Neural cell (in vitro differentiated cells): ENCODE results near the gene NEU2. TPM values are rescaled to one million over a fixed set of nuclear protein-coding genes. Genes with fewer than 3 reads are reported as not detected.
"Not testable (repeated sequence)": the region's sequence is repeated elsewhere in the genome, so short reads cannot be mapped to it uniquely, and the experiment has no call there.

Experiments
- H2AFZ ChIP-seq: fragments of 200-600, 300-800 bp; sonication (generic), shearing (Covaris generic); 2 replicates; pipeline ENCODE4 v1.6.0; 2014; ENCODE audit warnings: low read depth, mild to moderate bottlenecking, antibody characterized with exemption, low read length, moderate library complexity
- H3F3A ChIP-seq: fragments of 200-600 bp; shearing (Covaris generic); 2 replicates; pipeline ENCODE4 v1.6.1; 2016; ENCODE audit warnings: mild to moderate bottlenecking, moderate library complexity, mixed read lengths, antibody characterized with exemption, low read length; ENCODE audit not compliant: insufficient read depth, poor library complexity, severe bottlenecking
- H3K27ac ChIP-seq: fragments of 200-600, 300-800 bp; sonication (generic), shearing (Covaris generic); 2 replicates; pipeline ENCODE4 v1.5.1; 2014; ENCODE audit warnings: mild to moderate bottlenecking, low read length, moderate library complexity
- H3K27me3 ChIP-seq: fragments of 300-800, 200-600 bp; sonication (generic), shearing (Covaris generic); 2 replicates; pipeline ENCODE4 v1.6.0; 2014; ENCODE audit warnings: mild to moderate bottlenecking, low read depth, low read length, moderate library complexity; ENCODE audit not compliant: insufficient read depth
- H3K36me3 ChIP-seq: fragments of 300-800, 200-600 bp; sonication (generic), shearing (Covaris generic); 2 replicates; pipeline ENCODE4 v1.5.1; 2014; ENCODE audit warnings: mild to moderate bottlenecking, antibody characterized with exemption, low read length, moderate library complexity; ENCODE audit not compliant: insufficient read depth
- H3K4me2 ChIP-seq: fragments of 300-800, 200-600 bp; sonication (generic), shearing (Covaris generic); 2 replicates; pipeline ENCODE4 v1.6.0; 2014; ENCODE audit warnings: mild to moderate bottlenecking, low read length
- H3K4me3 ChIP-seq: fragments of 300-800, 200-600 bp; sonication (generic), shearing (Covaris generic); 2 replicates; pipeline ENCODE4 v1.5.1; 2014; ENCODE audit warnings: mild to moderate bottlenecking, low read length, moderate library complexity
- H3K79me2 ChIP-seq: fragments of 200-600 bp; shearing (Covaris generic); replicated peaks from 2 replicates; pipeline ENCODE4 v1.6.0; 2014; ENCODE audit warnings: mild to moderate bottlenecking, low read length, moderate library complexity; ENCODE audit not compliant: insufficient read depth
- H3K9ac ChIP-seq: fragments of 300-800, 200-600 bp; sonication (generic), shearing (Covaris generic); 2 replicates; pipeline ENCODE4 v1.6.1; 2016; ENCODE audit warnings: mild to moderate bottlenecking, low read length, mixed read lengths
- H3K9me2 ChIP-seq: fragments of 200-600 bp; shearing (Covaris generic); 2 replicates; pipeline ENCODE4 v1.6.1; 2016; ENCODE audit warnings: mild to moderate bottlenecking, low read length, mixed read lengths; ENCODE audit not compliant: insufficient read depth
- H3K9me3 ChIP-seq: fragments of 200-600, 300-800 bp; sonication (generic), shearing (Covaris generic); 2 replicates; pipeline ENCODE4 v1.6.1; 2016; ENCODE audit warnings: mild to moderate bottlenecking, mixed run types, low read length, moderate library complexity, mixed read lengths
- H4K20me1 ChIP-seq: fragments of 200-600 bp; shearing (Covaris generic); 2 replicates; pipeline ENCODE4 v1.6.1; 2016; ENCODE audit warnings: mild to moderate bottlenecking, mixed run types; ENCODE audit not compliant: insufficient read depth
- EP300 ChIP-seq: fragments of 450-650 bp; conservative IDR thresholded peaks from 2 replicates; pipeline ENCODE4 v1.6.1; 2014; ENCODE audit warnings: antibody characterized with exemption, mild to moderate bottlenecking, moderate library complexity; ENCODE audit not compliant: poor library complexity, severe bottlenecking
- EZH2 ChIP-seq: fragments of 200-600, 300-800 bp; shearing (Covaris generic), sonication (generic); IDR thresholded peaks from 2 replicates; pipeline ENCODE4 v1.6.1; 2014; ENCODE audit warnings: antibody characterized with exemption, low read length, borderline replicate concordance, mild to moderate bottlenecking; ENCODE audit not compliant: insufficient read depth, poor library complexity, severe bottlenecking
- MXI1 ChIP-seq: fragments of 450-650 bp; conservative IDR thresholded peaks from 2 replicates; pipeline ENCODE4 v1.6.1; 2014; ENCODE audit warnings: antibody characterized with exemption, mild to moderate bottlenecking; ENCODE audit not compliant: poor library complexity, severe bottlenecking
- POLR2AphosphoS5 ChIP-seq: IDR thresholded peaks from 2 replicates; pipeline ENCODE4 v1.6.1; 2012
- RAD21 ChIP-seq: fragments of 450-650 bp; conservative IDR thresholded peaks from 2 replicates; pipeline ENCODE4 v1.6.1; 2014; ENCODE audit warnings: antibody characterized with exemption, mild to moderate bottlenecking, moderate library complexity
- SMC3 ChIP-seq: fragments of 450-650 bp; conservative IDR thresholded peaks from 2 replicates; pipeline ENCODE4 v1.6.1; 2014; ENCODE audit warnings: antibody characterized with exemption, mild to moderate bottlenecking, moderate library complexity; ENCODE audit not compliant: poor library complexity
- TAF1 ChIP-seq: IDR thresholded peaks from 2 replicates; pipeline ENCODE4 v1.6.1; 2012; ENCODE audit warnings: low read depth
- polyA plus RNA-seq: library from polyadenylated mRNA; depleted of rRNA; stranded (reverse); fragments of >200 nt; gene quantifications from 2 replicates; pipeline ENCODE4 v1.2.3, GENCODE V29; 2014
- TF ChIP-seq, protein P1 (sequence below): IDR thresholded peaks from 2 replicates; pipeline ENCODE4 v1.6.1; 2012; ENCODE audit warnings: borderline replicate concordance
- TF ChIP-seq, protein P2 (sequence below): fragments of 450-650 bp; IDR thresholded peaks from 2 replicates; pipeline ENCODE4 v1.5.1; 2014; ENCODE audit warnings: antibody characterized with exemption, mild to moderate bottlenecking, moderate library complexity; ENCODE audit not compliant: poor library complexity, severe bottlenecking

The NEU2 gene
- polyA plus RNA-seq, 1 donor from 2014 or later: not detected

DNA sequence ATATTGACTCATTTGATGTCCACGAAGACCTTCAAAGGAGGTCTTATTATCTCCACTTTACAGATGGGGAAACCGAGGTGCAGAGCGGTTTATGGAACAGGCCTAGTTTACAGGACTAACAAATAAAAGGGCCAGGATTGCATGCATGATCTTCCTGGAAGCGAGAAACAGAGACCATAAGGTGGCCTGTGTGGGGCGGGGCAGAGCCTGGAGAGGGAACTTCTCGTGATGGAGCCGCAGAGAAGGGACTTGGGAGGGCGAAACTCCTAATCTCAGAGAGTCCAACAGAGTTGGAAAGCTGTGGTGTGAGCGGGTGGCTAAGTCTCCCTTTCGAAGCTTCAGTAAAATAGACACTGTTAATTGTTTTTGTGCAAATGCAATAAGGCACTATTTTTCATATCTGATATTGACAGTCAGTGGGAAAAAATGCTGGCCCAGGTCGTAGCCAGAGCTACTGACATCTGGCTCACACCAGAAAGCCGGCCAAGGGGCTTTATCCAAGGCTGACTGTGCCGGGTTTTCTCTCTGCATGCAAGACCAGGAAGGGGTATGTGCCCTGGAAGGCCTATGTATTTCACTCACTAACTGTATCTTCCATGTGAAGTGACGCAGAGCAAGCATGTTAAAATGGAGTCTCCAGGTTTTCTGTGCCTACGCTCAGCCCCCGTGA, 32.2 kb downstream of the NEU2 start:
- Histone ChIP-seq H3K4me2 (no peak overlapping the region), H3K27ac (no peak overlapping the region), H3K27me3 (no peaks in the 10 kb centered on the region), H4K20me1 (no peaks in the 10 kb centered on the region), H3K9me3 (no peaks in the 10 kb centered on the region), H3K9me2 (no peaks in the 10 kb centered on the region), H3K36me3 (no peaks in the 10 kb centered on the region), H3F3A (no peaks in the 10 kb centered on the region), H3K4me3 (no peak overlapping the region), H3K79me2 (no peaks in the 10 kb centered on the region), H3K9ac (no peak overlapping the region), H2AFZ (no peak overlapping the region)
- TF ChIP-seq TAF1: no peak
- no peak for TF ChIP-seq RAD21
- TF ChIP-seq, protein P1, sequence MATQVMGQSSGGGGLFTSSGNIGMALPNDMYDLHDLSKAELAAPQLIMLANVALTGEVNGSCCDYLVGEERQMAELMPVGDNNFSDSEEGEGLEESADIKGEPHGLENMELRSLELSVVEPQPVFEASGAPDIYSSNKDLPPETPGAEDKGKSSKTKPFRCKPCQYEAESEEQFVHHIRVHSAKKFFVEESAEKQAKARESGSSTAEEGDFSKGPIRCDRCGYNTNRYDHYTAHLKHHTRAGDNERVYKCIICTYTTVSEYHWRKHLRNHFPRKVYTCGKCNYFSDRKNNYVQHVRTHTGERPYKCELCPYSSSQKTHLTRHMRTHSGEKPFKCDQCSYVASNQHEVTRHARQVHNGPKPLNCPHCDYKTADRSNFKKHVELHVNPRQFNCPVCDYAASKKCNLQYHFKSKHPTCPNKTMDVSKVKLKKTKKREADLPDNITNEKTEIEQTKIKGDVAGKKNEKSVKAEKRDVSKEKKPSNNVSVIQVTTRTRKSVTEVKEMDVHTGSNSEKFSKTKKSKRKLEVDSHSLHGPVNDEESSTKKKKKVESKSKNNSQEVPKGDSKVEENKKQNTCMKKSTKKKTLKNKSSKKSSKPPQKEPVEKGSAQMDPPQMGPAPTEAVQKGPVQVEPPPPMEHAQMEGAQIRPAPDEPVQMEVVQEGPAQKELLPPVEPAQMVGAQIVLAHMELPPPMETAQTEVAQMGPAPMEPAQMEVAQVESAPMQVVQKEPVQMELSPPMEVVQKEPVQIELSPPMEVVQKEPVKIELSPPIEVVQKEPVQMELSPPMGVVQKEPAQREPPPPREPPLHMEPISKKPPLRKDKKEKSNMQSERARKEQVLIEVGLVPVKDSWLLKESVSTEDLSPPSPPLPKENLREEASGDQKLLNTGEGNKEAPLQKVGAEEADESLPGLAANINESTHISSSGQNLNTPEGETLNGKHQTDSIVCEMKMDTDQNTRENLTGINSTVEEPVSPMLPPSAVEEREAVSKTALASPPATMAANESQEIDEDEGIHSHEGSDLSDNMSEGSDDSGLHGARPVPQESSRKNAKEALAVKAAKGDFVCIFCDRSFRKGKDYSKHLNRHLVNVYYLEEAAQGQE: no peak
- no peak for TF ChIP-seq EZH2
- no peak for TF ChIP-seq MXI1
- no peak for TF ChIP-seq EP300
- no peak for TF ChIP-seq POLR2AphosphoS5
- TF ChIP-seq, protein P2, sequence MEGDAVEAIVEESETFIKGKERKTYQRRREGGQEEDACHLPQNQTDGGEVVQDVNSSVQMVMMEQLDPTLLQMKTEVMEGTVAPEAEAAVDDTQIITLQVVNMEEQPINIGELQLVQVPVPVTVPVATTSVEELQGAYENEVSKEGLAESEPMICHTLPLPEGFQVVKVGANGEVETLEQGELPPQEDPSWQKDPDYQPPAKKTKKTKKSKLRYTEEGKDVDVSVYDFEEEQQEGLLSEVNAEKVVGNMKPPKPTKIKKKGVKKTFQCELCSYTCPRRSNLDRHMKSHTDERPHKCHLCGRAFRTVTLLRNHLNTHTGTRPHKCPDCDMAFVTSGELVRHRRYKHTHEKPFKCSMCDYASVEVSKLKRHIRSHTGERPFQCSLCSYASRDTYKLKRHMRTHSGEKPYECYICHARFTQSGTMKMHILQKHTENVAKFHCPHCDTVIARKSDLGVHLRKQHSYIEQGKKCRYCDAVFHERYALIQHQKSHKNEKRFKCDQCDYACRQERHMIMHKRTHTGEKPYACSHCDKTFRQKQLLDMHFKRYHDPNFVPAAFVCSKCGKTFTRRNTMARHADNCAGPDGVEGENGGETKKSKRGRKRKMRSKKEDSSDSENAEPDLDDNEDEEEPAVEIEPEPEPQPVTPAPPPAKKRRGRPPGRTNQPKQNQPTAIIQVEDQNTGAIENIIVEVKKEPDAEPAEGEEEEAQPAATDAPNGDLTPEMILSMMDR: no peak
- TF ChIP-seq SMC3: no peak

DNA sequence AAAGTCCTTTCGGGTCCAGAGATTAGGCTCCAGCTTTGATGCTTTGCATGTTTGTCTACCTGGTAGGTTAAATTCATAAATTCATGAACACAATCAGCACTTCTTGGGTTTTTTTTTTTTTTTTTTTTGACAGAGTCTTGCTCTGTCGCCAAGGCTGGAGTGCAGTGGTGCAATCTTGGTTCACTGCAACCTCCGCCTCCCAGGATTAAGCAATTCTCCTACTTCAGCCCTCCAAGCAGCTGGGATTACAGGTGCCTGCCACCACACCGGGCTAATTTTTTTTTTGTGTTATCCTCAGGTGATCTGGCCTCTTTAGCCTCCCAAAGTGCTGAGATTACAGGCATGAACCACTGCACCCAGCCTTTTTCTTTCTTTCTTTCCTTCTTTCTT, 32.7 kb downstream of the NEU2 start:
- not testable (repeated sequence) for H3K9ac ChIP-seq, H2AFZ ChIP-seq, H3K27ac ChIP-seq, H3F3A ChIP-seq, H3K4me2 ChIP-seq, H3K79me2 ChIP-seq, H3K9me2 ChIP-seq, H3K36me3 ChIP-seq, H3K9me3 ChIP-seq, H3K27me3 ChIP-seq, H3K4me3 ChIP-seq, H4K20me1 ChIP-seq

DNA sequence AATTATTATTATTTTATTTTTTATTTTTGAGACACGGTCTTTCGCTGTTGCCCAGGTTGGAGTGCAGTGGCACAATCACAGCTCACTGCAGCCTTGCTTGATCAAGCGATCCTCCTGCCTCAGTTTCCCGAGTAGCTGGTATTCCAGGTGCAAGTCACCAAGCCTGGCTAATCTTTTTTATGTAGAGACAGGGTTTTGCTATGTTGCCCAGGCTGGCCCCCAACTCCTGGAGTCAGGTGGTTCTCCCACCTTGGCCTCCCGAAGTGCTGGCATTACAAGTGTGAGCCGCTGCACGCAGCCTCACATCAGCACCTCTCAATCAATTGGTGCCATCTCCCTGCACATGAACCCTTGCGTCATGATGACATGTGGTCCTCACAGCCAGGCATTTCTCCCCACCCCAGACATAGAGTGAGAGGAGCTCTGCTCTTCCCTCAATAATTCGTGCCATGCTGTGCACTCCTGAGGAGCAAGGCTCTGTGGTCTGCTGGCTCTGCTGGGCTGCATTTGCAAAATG, 33.5 kb downstream of the NEU2 start:
- Histone ChIP-seq H3K4me2 (no peak overlapping the region), H4K20me1 (no peaks in the 10 kb centered on the region), H3K27me3 (no peaks in the 10 kb centered on the region), H3K9me2 (no peaks in the 10 kb centered on the region), H3F3A (no peaks in the 10 kb centered on the region), H3K9ac (no peak overlapping the region), H2AFZ (no peak overlapping the region), H3K79me2 (no peaks in the 10 kb centered on the region), H3K4me3 (no peak overlapping the region), H3K36me3 (no peaks in the 10 kb centered on the region), H3K27ac (no peak overlapping the region), H3K9me3 (no peaks in the 10 kb centered on the region)
- TF ChIP-seq EP300: no peak
- no peak for TF ChIP-seq POLR2AphosphoS5
- TF ChIP-seq EZH2: no peak
- TF ChIP-seq, protein P2: no peak
- TF ChIP-seq, protein P1: no peak
- TF ChIP-seq SMC3: no peak
- no peak for TF ChIP-seq MXI1
